OCI-LY3 (cell line): Measurements from ENCODE around the gene MRPS2.

ENCODE experiments used
- H2AFZ ChIP-seq: fragments of 200-600, 300-600 bp; shearing (Covaris generic); 2 replicates; pipeline ENCODE4 v1.6.0; 2014; ENCODE audit warnings: antibody characterized with exemption, low read depth, low read length
- H3K27ac ChIP-seq: fragments of 200-600, 300-600 bp; sonication (generic); 2 replicates; pipeline ENCODE4 v1.5.1; 2014; ENCODE audit warnings: mild to moderate bottlenecking, low read length, moderate library complexity, mixed read lengths
- H3K27me3 ChIP-seq: fragments of 200-600, 300-600 bp; sonication (generic); 2 replicates; pipeline ENCODE4 v1.6.1; 2014; ENCODE audit warnings: low read depth, low read length, mixed read lengths
- H3K36me3 ChIP-seq: fragments of 200-600, 300-600 bp; sonication (generic); replicated peaks from 2 replicates; pipeline ENCODE3; 2014; ENCODE audit warnings: low read depth, low read length, mixed read lengths
- H3K4me1 ChIP-seq: fragments of 300-600, 200-600 bp; sonication (generic); 2 replicates; pipeline ENCODE4 v1.6.1; 2014; ENCODE audit warnings: low read length, mixed read lengths
- H3K4me2 ChIP-seq: fragments of 200-600, 300-600 bp; sonication (generic); 2 replicates; pipeline ENCODE4 v1.6.1; 2014; ENCODE audit warnings: low read length, mixed read lengths
- H3K4me3 ChIP-seq: fragments of 300-600, 200-600 bp; sonication (generic); 2 replicates; pipeline ENCODE4 v1.5.1; 2014; ENCODE audit warnings: antibody characterized with exemption, mild to moderate bottlenecking, low read length, moderate library complexity
- H3K79me2 ChIP-seq: fragments of 300-600, 200-600 bp; shearing (Covaris generic); 2 replicates; pipeline ENCODE4 v1.6.1; 2014; ENCODE audit warnings: mild to moderate bottlenecking, low read length, mixed read lengths
- H3K9ac ChIP-seq: fragments of 300-600, 200-600 bp; shearing (Covaris generic); 2 replicates; pipeline ENCODE4 v1.6.0; 2014; ENCODE audit warnings: mild to moderate bottlenecking, low read length, moderate library complexity
- H3K9me3 ChIP-seq: fragments of 200-600, 300-600 bp; shearing (Covaris generic); 2 replicates; pipeline ENCODE4 v1.6.1; 2014; ENCODE audit warnings: low read length, mixed read lengths; ENCODE audit not compliant: insufficient read depth
- H4K20me1 ChIP-seq: fragments of 200-600, 300-600 bp; sonication (generic); 2 replicates; pipeline ENCODE4 v1.6.1; 2016; ENCODE audit warnings: low read length, mixed read lengths; ENCODE audit not compliant: insufficient read depth
- EZH2phosphoT487 ChIP-seq: fragments of 200-600 bp; shearing (Covaris generic); IDR thresholded peaks from 2 replicates; pipeline ENCODE4 v1.6.1; 2018; ENCODE audit warnings: antibody characterized with exemption, mixed run types, low read depth
- TF ChIP-seq, protein P1 (sequence below): fragments of 200-600, 300-600 bp; sonication (generic); IDR thresholded peaks from 2 replicates; pipeline ENCODE4 v1.5.1; 2014; ENCODE audit warnings: antibody characterized with exemption, low read length, low read depth

The MRPS2 gene

DNA sequence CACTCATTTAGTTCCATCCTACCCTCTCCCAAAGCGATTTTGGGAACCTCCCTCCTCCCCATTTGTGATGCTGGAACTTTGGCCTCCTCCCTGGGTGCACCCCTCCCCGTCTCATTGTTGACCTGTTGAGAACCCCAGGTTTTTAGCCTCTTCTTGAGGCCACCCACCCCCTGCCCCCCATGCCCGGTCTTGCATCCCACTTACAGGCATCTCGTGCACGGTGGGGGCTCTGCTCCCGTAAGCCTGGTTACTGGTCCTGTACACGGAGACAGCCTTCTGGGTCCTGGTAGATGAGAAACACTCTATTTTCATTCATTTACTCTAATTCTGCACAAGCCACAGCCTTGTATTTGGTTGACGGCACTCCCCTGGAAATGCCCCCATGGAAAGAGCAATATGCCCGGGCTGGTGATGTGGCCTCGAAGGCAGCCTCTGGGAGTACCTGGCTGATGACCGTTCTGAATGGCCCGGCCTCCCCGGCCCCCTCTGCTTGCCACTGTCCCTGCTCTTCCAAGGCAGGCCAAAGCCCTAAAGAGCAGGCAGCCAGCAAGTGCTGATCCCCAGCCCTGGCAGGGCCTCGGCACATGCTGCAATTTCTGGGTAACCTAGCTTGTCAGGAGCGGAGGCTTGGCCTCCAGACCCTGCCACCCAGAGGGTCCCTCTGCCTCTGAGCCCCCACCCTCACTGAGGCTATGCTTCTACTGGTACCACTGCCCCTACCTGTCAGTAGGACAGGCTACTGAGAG lies 1.9 kb upstream of the MRPS2 start:
- H3K4me2 ChIP-seq: peak overlapping the region; percentile 78

DNA sequence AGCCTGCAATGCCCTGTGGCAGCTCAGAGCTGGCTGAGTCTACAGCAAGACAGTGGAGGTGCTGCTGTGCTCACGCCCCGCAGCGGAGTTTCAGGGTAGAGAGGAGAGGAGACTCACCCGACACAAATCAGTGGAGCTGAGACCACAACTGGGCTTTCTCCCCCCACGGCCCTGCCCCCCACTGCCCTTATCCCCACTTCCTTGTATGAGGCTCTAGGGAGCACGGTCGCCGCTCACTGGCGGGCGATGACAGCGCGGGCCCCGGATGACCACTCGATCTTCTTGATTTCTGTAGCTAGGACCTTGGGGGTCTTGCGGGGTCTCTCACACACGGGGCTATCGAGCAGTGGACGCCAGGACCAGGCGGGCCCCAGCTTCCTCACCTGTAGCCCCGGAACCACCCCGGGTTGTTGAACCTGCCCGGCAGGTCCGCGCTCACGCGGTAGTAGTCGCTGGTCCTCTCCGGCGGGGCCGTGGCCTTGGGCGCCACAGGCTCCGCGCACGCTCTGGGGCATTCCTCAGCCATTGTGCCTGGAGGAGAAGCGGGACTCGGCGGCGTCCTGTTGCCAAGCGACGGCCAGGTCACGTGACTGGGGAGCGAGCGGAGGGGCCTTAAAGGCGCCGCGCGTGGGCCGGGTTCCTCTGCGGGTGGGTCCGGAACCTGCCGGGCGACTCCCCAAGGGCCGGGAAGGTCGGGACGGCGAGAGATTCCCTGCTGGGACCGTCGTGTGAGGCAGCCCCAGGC lies 984 bp upstream of the MRPS2 start:
- peak overlapping the region; percentile 77 for H2AFZ ChIP-seq
- no peaks in the 10 kb centered on the region for H3K9me3 ChIP-seq
- peak overlapping the region; percentile 91 for H3K9ac ChIP-seq
- peaks cover 21% of the 10 kb centered on the region for H3K36me3 ChIP-seq
- H3K4me1 ChIP-seq: peaks cover 13% of the 10 kb centered on the region
- H3K27me3 ChIP-seq: no peaks in the 10 kb centered on the region
- H3K79me2 ChIP-seq: peaks cover 25% of the 10 kb centered on the region
- peaks cover 19% of the 10 kb centered on the region for H4K20me1 ChIP-seq
- no peak for TF ChIP-seq EZH2phosphoT487
- TF ChIP-seq, protein P1, sequence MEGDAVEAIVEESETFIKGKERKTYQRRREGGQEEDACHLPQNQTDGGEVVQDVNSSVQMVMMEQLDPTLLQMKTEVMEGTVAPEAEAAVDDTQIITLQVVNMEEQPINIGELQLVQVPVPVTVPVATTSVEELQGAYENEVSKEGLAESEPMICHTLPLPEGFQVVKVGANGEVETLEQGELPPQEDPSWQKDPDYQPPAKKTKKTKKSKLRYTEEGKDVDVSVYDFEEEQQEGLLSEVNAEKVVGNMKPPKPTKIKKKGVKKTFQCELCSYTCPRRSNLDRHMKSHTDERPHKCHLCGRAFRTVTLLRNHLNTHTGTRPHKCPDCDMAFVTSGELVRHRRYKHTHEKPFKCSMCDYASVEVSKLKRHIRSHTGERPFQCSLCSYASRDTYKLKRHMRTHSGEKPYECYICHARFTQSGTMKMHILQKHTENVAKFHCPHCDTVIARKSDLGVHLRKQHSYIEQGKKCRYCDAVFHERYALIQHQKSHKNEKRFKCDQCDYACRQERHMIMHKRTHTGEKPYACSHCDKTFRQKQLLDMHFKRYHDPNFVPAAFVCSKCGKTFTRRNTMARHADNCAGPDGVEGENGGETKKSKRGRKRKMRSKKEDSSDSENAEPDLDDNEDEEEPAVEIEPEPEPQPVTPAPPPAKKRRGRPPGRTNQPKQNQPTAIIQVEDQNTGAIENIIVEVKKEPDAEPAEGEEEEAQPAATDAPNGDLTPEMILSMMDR: no peak
- H3K4me3 ChIP-seq: peak overlapping the region; percentile 86
- peak overlapping the region; percentile 78 for H3K4me2 ChIP-seq
- H3K27ac ChIP-seq: peak overlapping the region; percentile 4

More for the DNA sequence above, 1.9 kb upstream of the MRPS2 start:
- TF ChIP-seq EZH2phosphoT487: no peak
- TF ChIP-seq, protein P1: no peak
- H4K20me1 ChIP-seq: peaks cover 16% of the 10 kb centered on the region
- H3K27ac ChIP-seq: no peak overlapping the region
- H3K9ac ChIP-seq: no peak overlapping the region
- peak overlapping the region; percentile 86 for H3K4me3 ChIP-seq
- peaks cover 12% of the 10 kb centered on the region for H3K36me3 ChIP-seq
- H3K79me2 ChIP-seq: peaks cover 25% of the 10 kb centered on the region
- H3K4me1 ChIP-seq: peaks cover 13% of the 10 kb centered on the region
- no peaks in the 10 kb centered on the region for H3K27me3 ChIP-seq
- H2AFZ ChIP-seq: no peak overlapping the region
- H3K9me3 ChIP-seq: no peaks in the 10 kb centered on the region

DNA sequence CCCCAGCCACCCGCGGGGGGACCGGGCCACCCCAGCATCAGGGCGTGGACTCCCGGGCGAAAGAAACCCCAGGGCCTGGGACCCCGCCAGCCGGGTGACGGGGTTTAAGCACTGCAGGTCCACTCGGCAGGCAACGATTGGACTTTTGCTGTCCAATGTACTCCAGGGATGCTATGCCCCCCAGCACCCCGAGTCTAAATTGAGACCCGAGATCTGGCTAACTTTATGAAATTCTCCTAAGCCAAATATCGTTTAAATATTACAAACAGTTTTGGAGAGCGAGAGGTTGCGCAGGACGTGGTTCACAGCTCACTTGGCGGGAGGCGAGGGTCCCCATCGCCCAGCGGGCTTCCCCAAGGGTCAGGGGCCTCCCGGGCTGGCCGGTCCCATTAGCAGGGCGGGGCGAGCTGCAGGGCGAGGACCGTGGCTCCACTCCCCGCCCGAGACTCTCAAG lies 384 bp upstream of the MRPS2 start:
- TF ChIP-seq EZH2phosphoT487: no peak
- peak overlapping the region; percentile 4 for H3K27ac ChIP-seq
- peak overlapping the region; percentile 78 for H3K4me2 ChIP-seq
- H3K27me3 ChIP-seq: no peaks in the 10 kb centered on the region
- peaks cover 13% of the 10 kb centered on the region for H3K4me1 ChIP-seq
- peak overlapping the region; percentile 91 for H3K9ac ChIP-seq
- peak overlapping the region; percentile 86 for H3K4me3 ChIP-seq
- H2AFZ ChIP-seq: peak overlapping the region; percentile 77
- H3K36me3 ChIP-seq: peaks cover 26% of the 10 kb centered on the region
- no peaks in the 10 kb centered on the region for H3K9me3 ChIP-seq
- peaks cover 25% of the 10 kb centered on the region for H3K79me2 ChIP-seq
- peaks cover 24% of the 10 kb centered on the region for H4K20me1 ChIP-seq

DNA sequence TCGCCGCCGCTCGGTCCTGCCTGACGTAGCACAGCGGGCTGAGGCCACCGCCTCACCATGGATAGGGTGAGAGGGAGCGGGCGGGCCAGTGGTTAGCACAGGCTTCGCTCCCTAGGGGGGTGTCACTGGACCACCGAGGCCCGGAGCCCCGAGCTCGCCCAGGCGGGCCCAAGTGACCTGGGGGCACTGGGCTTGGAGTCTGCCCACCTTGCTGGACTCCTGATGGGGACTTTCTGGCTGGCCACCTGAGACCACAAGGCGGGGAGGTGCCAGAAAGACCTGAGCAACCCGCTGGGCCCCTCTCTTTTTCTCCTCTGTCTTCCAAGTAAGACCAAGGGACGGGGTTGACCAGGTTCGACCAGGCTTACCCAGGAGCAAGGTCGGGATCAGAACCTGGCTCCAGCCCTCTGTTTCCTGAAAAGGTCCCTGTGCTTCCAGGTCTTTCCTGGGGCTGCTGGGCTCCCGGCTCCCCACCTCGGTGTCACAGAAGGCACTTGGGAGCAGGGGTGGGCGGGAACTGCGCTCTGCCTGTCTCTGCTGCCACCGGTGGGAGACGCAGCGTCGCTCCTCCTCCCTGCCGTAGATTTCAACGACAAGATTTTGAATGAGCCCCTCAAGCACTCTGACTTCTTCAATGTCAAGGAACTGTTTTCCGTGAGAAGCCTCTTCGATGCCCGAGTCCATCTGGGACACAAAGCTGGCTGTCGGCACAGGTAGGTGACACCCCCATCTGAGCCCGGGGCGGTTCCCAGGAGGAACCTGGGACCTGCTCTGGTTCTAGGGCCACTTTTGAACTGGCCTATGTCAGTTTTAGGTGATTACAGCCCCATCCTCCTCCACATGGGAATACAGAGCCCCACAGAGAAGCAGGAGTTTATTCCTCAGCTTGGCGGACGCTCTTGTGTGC lies 1.0 kb downstream of the MRPS2 start:
- Histone ChIP-seq H3K27ac (peak overlapping the region; percentile 49; the same call in 1 of the 2 replicates), H3K4me3 (peak overlapping the region; percentile 86)

More for the DNA sequence above, 1.0 kb downstream of the MRPS2 start:
- peaks cover 25% of the 10 kb centered on the region for H3K79me2 ChIP-seq
- peak overlapping the region; percentile 95 for H3K4me2 ChIP-seq
- H3K4me1 ChIP-seq: peaks cover 13% of the 10 kb centered on the region
- H4K20me1 ChIP-seq: peaks cover 25% of the 10 kb centered on the region
- H3K9me3 ChIP-seq: no peaks in the 10 kb centered on the region
- TF ChIP-seq, protein P1: no peak
- no peak for TF ChIP-seq EZH2phosphoT487
- no peak overlapping the region for H2AFZ ChIP-seq
- peak overlapping the region; percentile 91 for H3K9ac ChIP-seq
- H3K36me3 ChIP-seq: peaks cover 26% of the 10 kb centered on the region
- H3K27me3 ChIP-seq: no peaks in the 10 kb centered on the region
